Astrocyte of the spinal cord (primary cell): ENCODE data around the gene GRHL3.
A peak's percentile ranks its signal among the peaks of the same experiment; 100 is the strongest.

ENCODE experiments used
- DNase-seq: peaks from one replicate; pipeline ENCODE4 v3.0.0; 2011; ENCODE audit warnings: low read depth, low spot score
- H3K4me3 ChIP-seq: 2 replicates; pipeline ENCODE4 v1.5.1; 2011; ENCODE audit warnings: low read depth, mild to moderate bottlenecking, low read length, moderate library complexity
- CTCF ChIP-seq: IDR thresholded peaks from 2 replicates; pipeline ENCODE4 v1.5.1; 2012; ENCODE audit warnings: low read depth, mild to moderate bottlenecking, low read length, inconsistent platforms
- in situ Hi-C: cut with HindIII; loops from 2 replicates; pipeline ENCODE4 v1.10.0; 2017; ENCODE audit warnings: low sequenced_read_pairs

The GRHL3 gene

GRCh38 chr1:24316645-24317044 lies 2.5 kb upstream of the GRHL3 start:
- in situ Hi-C loops: no loop called here
- no peak for DNase-seq
- H3K4me3 ChIP-seq: no peak overlapping the region
- TF ChIP-seq CTCF: no peak

- no peak for DNase-seq
- in situ Hi-C loops: no loop called here
- H3K4me3 ChIP-seq: no peak overlapping the region
- no peak for TF ChIP-seq CTCF
Observed at GRCh38 chr1:24317081-24317480, 2.1 kb upstream of the GRHL3 start.

GRCh38 chr1:24317956-24318614 lies 1.1 kb upstream of the GRHL3 start:
- DNase-seq: peak; percentile 53
- in situ Hi-C loops: no loop called here

GRCh38 chr1:24318615-24319311 lies 394 bp upstream of the GRHL3 start:
- DNase-seq: no peak
- H3K4me3 ChIP-seq: peak overlapping the region; percentile 16
- in situ Hi-C loops: no loop called here
- no peak for TF ChIP-seq CTCF

More at GRCh38 chr1:24317956-24318614, 1.1 kb upstream of the GRHL3 start:
- no peak for TF ChIP-seq CTCF
- no peak overlapping the region for H3K4me3 ChIP-seq

- TF ChIP-seq CTCF: no peak
- DNase-seq: no peak
- in situ Hi-C loops: no loop called here
- H3K4me3 ChIP-seq: no peak overlapping the region
Observed at GRCh38 chr1:24319962-24320361, 805 bp downstream of the GRHL3 start.

GRCh38 chr1:24321126-24321525 lies 2.0 kb downstream of the GRHL3 start:
- in situ Hi-C loops: no loop called here
- H3K4me3 ChIP-seq: no peak overlapping the region
- TF ChIP-seq CTCF: no peak
- no peak for DNase-seq
